ENCODE measurements around the gene PAK2. TPM values are rescaled to one million over a fixed set of nuclear protein-coding genes. Genes with fewer than 3 reads are reported as not detected.

Gene PAK2
- total and polyA plus RNA-seq, 7 experiments from 2014 or later = 25.8 to 97.3 (median 75.1) TPM

- no peak overlapping the region for H3K27ac ChIP-seq (ENCODE audit: low read depth, low read length)
- Mint-ChIP-seq H3K9me3 (no peaks in the 10 kb centered on the region), H3K4me1 (peaks cover 24 to 67% (median 58%) of the 10 kb centered on the region in 7 donors), H3K27me3 (no peaks in the 10 kb centered on the region), H3K36me3 (peaks cover 0 to 11% (median 2%) of the 10 kb centered on the region in 5 donors), H3K27ac (no peak overlapping the region), H3K4me3 (no peak overlapping the region)
- ATAC-seq = no peak
- H3K9me3 ChIP-seq (ENCODE audit: control insufficient read depth in 2 of 3, low read length in 3 of 3) = no peaks in the 10 kb centered on the region
- no peaks in the 10 kb centered on the region for H3K27me3 ChIP-seq (ENCODE audit: control insufficient read depth in 2 of 2, insufficient read depth in 2 of 2, low read length in 2 of 2)
- H3K4me1 ChIP-seq (ENCODE audit: control insufficient read depth in 2 of 2, insufficient read depth in 2 of 2, low read length in 2 of 2) = no peaks in the 10 kb centered on the region
- CTCF ChIA-PET = interaction anchor here (0.7 to 0.8 kb wide), 2 partner anchors 56 to 312 kb away, joined by 3 to 4 read pairs; no protein-coding TSS in a partner anchor
- intact Hi-C loops (cut with micrococcal nuclease) = no loop called here
- no peak for DNase-seq
- H3K36me3 ChIP-seq (ENCODE audit: control insufficient read depth in 2 of 3, insufficient read depth in 3 of 3, low read length in 3 of 3) = no peaks in the 10 kb centered on the region
- POLR2A ChIA-PET = no interaction called here
- no peak overlapping the region for H3K4me3 ChIP-seq (ENCODE audit: low read length)
These were observed 135.6 kb downstream of the PAK2 start for GRCh38 chr3:196875258-196875657.

Other genes with a start within 250 kb of the PAK2 start
- gene RNF168, start 236.1 kb upstream of the PAK2 start, total RNA-seq = 10 to 100 TPM; 21.2 to 55.9 (median 35.9) TPM
- gene RNF168, start 236.1 kb upstream of the PAK2 start, polyA plus RNA-seq = 10 to 100 TPM in 1 of 2 donors, 1 to 10 TPM in 1; 8.5 to 12.1 TPM
- not detected for gene SMCO1, start 224.5 kb upstream of the PAK2 start, total RNA-seq
- not detected for gene SMCO1, start 224.5 kb upstream of the PAK2 start, polyA plus RNA-seq
- gene WDR53, start 171.3 kb upstream of the PAK2 start, total RNA-seq = 10 to 100 TPM; 13.6 to 31.5 (median 22.7) TPM
- gene WDR53, start 171.3 kb upstream of the PAK2 start, polyA plus RNA-seq = 10 to 100 TPM; 11.9 to 25.1 TPM
- gene FBXO45, start 171.2 kb upstream of the PAK2 start, total RNA-seq = 10 to 100 TPM in 1 of 5 experiments, 1 to 10 TPM in 4; 2.8 to 15.9 (median 7.1) TPM
- gene FBXO45, start 171.2 kb upstream of the PAK2 start, polyA plus RNA-seq = 1 to 10 TPM; 1.2 to 2.0 TPM
- gene NRROS, start 100.2 kb upstream of the PAK2 start, total RNA-seq = 10 to 100 TPM in 4 of 5 experiments, 1 to 10 TPM in 1; 9.8 to 53.3 (median 14.2) TPM
- 1 to 10 TPM; 1.3 to 4.3 TPM for gene NRROS, start 100.2 kb upstream of the PAK2 start, polyA plus RNA-seq
- gene CEP19, start 27.6 kb upstream of the PAK2 start, total RNA-seq = 1 to 10 TPM in 4 of 5 experiments, under 1 TPM in 1; 0.96 to 8.1 (median 6.9) TPM
- gene CEP19, start 27.6 kb upstream of the PAK2 start, polyA plus RNA-seq = 10 to 100 TPM in 1 of 2 donors, 1 to 10 TPM in 1; 5.0 to 10.7 TPM
- gene PIGX, start 27.5 kb upstream of the PAK2 start, total RNA-seq = 10 to 100 TPM; 13.7 to 58.5 (median 17.3) TPM
- 10 to 100 TPM; 22.6 to 35.9 TPM for gene PIGX, start 27.5 kb upstream of the PAK2 start, polyA plus RNA-seq
- gene SENP5, start 128.1 kb downstream of the PAK2 start, total RNA-seq = 10 to 100 TPM; 40.6 to 59.4 (median 43.1) TPM
- 1 to 10 TPM; 6.8 to 7.5 TPM for gene SENP5, start 128.1 kb downstream of the PAK2 start, polyA plus RNA-seq
- gene NCBP2, start 202.7 kb downstream of the PAK2 start, total RNA-seq = 10 to 100 TPM; 42.9 to 77.3 (median 67.5) TPM
- 10 to 100 TPM; 74.3 to 96.9 TPM for gene NCBP2, start 202.7 kb downstream of the PAK2 start, polyA plus RNA-seq
- 1 to 10 TPM in 2 of 5 experiments, under 1 TPM in 2, not detected in 1; 0.22 to 2.7 (median 1.6) TPM for gene PIGZ, start 229.0 kb downstream of the PAK2 start, total RNA-seq
- gene PIGZ, start 229.0 kb downstream of the PAK2 start, polyA plus RNA-seq = under 1 TPM; 0.20 to 0.65 TPM

Data from naive thymus-derived CD4-positive, alpha-beta T cell (primary cell).